GM21723 (cell line): ENCODE data around the gene ZNF536.
"Not testable (repeated sequence)": the region's sequence is repeated elsewhere in the genome, so short reads cannot be mapped to it uniquely, and the experiment has no call there.

Experiments used
- ATAC-seq: cut with Tn5 transposase; IDR thresholded peaks from one replicate; pipeline ENCODE4 v1.9.1; 2021; ENCODE audit warnings: mild to moderate bottlenecking, moderate library complexity; ENCODE audit not compliant: unreplicated experiment

Gene ZNF536

GRCh38 chr19:30408734-30409301 is 36.6 kb downstream of the ZNF536 start:
- ATAC-seq: no peak

GRCh38 chr19:30411714-30412113 is 39.5 kb downstream of the ZNF536 start:
- no peak for ATAC-seq

- no peak for ATAC-seq
Observed at GRCh38 chr19:30416375-30416774, 44.2 kb downstream of the ZNF536 start.

- ATAC-seq: not testable (repeated sequence)
Observed at GRCh38 chr19:30417166-30417565, 45.0 kb downstream of the ZNF536 start.

- no peak for ATAC-seq
Observed at GRCh38 chr19:30419568-30420180, 47.5 kb downstream of the ZNF536 start.

GRCh38 chr19:30420316-30420715 is 48.1 kb downstream of the ZNF536 start:
- ATAC-seq: no peak

GRCh38 chr19:30420881-30421280 is 48.7 kb downstream of the ZNF536 start:
- no peak for ATAC-seq

GRCh38 chr19:30421571-30421970 is 49.4 kb downstream of the ZNF536 start:
- no peak for ATAC-seq

- no peak for ATAC-seq
Observed at GRCh38 chr19:30423481-30423880, 51.3 kb downstream of the ZNF536 start.

GRCh38 chr19:30425885-30426838 is 54.0 kb downstream of the ZNF536 start:
- no peak for ATAC-seq

GRCh38 chr19:30426864-30427263 is 54.7 kb downstream of the ZNF536 start:
- no peak for ATAC-seq

- ATAC-seq: no peak
Observed at GRCh38 chr19:30428092-30428680, 56.0 kb downstream of the ZNF536 start.

GRCh38 chr19:30428844-30429243 is 56.7 kb downstream of the ZNF536 start:
- ATAC-seq: no peak

GRCh38 chr19:30430206-30430734 is 58.1 kb downstream of the ZNF536 start:
- no peak for ATAC-seq

GRCh38 chr19:30431591-30431990 is 59.4 kb downstream of the ZNF536 start:
- ATAC-seq: no peak

GRCh38 chr19:30434797-30435594 is 62.8 kb downstream of the ZNF536 start:
- ATAC-seq: no peak

GRCh38 chr19:30437869-30438268 is 65.7 kb downstream of the ZNF536 start:
- no peak for ATAC-seq

GRCh38 chr19:30439310-30439709 is 67.1 kb downstream of the ZNF536 start:
- no peak for ATAC-seq

- no peak for ATAC-seq
Observed at GRCh38 chr19:30441011-30441410, 68.8 kb downstream of the ZNF536 start.

GRCh38 chr19:30442674-30443073 is 70.5 kb downstream of the ZNF536 start:
- no peak for ATAC-seq
